Mesenchymal stem cell (in vitro differentiated cells and primary cell): ENCODE results near the gene KIAA1217.

Source experiments
- DNase-seq: peaks from one replicate; pipeline ENCODE4 v3.0.0-alpha.2; 2013
- H2AFZ ChIP-seq: one replicate; pipeline ENCODE4 v1.6.1; 2013; ENCODE audit warnings: low read depth, mild to moderate bottlenecking, control low read depth, inconsistent platforms, low read length, moderate library complexity
- H2AK5ac ChIP-seq: 2 replicates; pipeline ENCODE4 v1.6.1; 2013; ENCODE audit warnings: low read length, moderate library complexity, mild to moderate bottlenecking, inconsistent platforms; ENCODE audit not compliant: severe bottlenecking
- H2BK120ac ChIP-seq: one replicate; pipeline ENCODE4 v1.6.1; 2013; ENCODE audit warnings: low read depth, mild to moderate bottlenecking, inconsistent platforms, low read length, moderate library complexity
- H2BK12ac ChIP-seq, 2 experiments: one replicate each; pipeline ENCODE4 v1.6.1; 2013; ENCODE audit warnings: inconsistent platforms in 2 of 2, low read length in 2 of 2, mild to moderate bottlenecking in 2 of 2, moderate library complexity in 2 of 2, control low read depth in 1 of 2
- H2BK15ac ChIP-seq: one replicate; pipeline ENCODE4 v1.6.1; 2013; ENCODE audit warnings: mild to moderate bottlenecking, low read depth, inconsistent platforms; ENCODE audit not compliant: poor library complexity, severe bottlenecking
- H2BK5ac ChIP-seq: 2 replicates; pipeline ENCODE4 v1.6.1; 2013; ENCODE audit warnings: low read depth, mild to moderate bottlenecking, low read length, control low read depth, inconsistent platforms; ENCODE audit not compliant: poor library complexity, severe bottlenecking
- H3K14ac ChIP-seq, 2 experiments: one replicate each; pipeline ENCODE4 v1.6.1; 2013; ENCODE audit warnings: inconsistent platforms in 2 of 2, low read length in 2 of 2, control low read depth in 1 of 2, mild to moderate bottlenecking in 1 of 2, moderate library complexity in 1 of 2
- H3K18ac ChIP-seq, 2 experiments: one replicate each; pipeline ENCODE4 v1.6.1; 2013; ENCODE audit warnings: inconsistent platforms in 2 of 2, low read length in 2 of 2, control low read depth in 1 of 2, low read depth in 1 of 2, mild to moderate bottlenecking in 1 of 2
- H3K23ac ChIP-seq, 2 experiments: one replicate each; pipeline ENCODE4 v1.6.1; 2013; ENCODE audit warnings: inconsistent platforms in 2 of 2, low read length in 2 of 2, mild to moderate bottlenecking in 2 of 2, moderate library complexity in 2 of 2, control low read depth in 1 of 2
- H3K27ac ChIP-seq: 2 replicates; pipeline ENCODE4 v1.5.1; 2013; ENCODE audit warnings: mild to moderate bottlenecking, moderate library complexity, low read length, control low read depth, inconsistent platforms; ENCODE audit not compliant: poor library complexity, severe bottlenecking
- H3K27me3 ChIP-seq, 2 experiments: 2 replicates each; pipeline versions ENCODE4 v1.6.1 to v1.7.0; 2013; ENCODE audit warnings: low read length in 2 of 2, mild to moderate bottlenecking in 2 of 2, moderate library complexity in 2 of 2, control low read depth in 1 of 2, inconsistent platforms in 1 of 2; ENCODE audit not compliant: control insufficient read depth in 1 of 2, insufficient read depth in 1 of 2
- H3K36me3 ChIP-seq, 2 experiments: 2 replicates each; pipeline versions ENCODE4 v1.6.1 to v1.7.0; 2013; ENCODE audit warnings: low read length in 2 of 2, control low read depth in 1 of 2, inconsistent platforms in 1 of 2, low read depth in 1 of 2, mild to moderate bottlenecking in 1 of 2; ENCODE audit not compliant: insufficient read depth in 2 of 2, control insufficient read depth in 1 of 2
- H3K4ac ChIP-seq, 2 experiments: one replicate each; pipeline ENCODE4 v1.6.1; 2013; ENCODE audit warnings: inconsistent platforms in 2 of 2, low read length in 2 of 2, mild to moderate bottlenecking in 2 of 2, moderate library complexity in 2 of 2, control low read depth in 1 of 2, low read depth in 1 of 2
- H3K4me1 ChIP-seq: 2 replicates; pipeline ENCODE4 v1.6.1; 2013; ENCODE audit warnings: low read depth, low read length, control low read depth; ENCODE audit not compliant: control insufficient read depth, insufficient read depth
- H3K4me2 ChIP-seq: 2 replicates; pipeline ENCODE4 v1.6.1; 2013; ENCODE audit warnings: low read length, mild to moderate bottlenecking, inconsistent platforms; ENCODE audit not compliant: poor library complexity, severe bottlenecking
- H3K4me3 ChIP-seq, 2 experiments: 2 replicates each; pipeline versions ENCODE4 v1.5.1 to v1.7.0; 2013; ENCODE audit warnings: low read length in 2 of 2, mild to moderate bottlenecking in 2 of 2, control low read depth in 1 of 2, low read depth in 1 of 2; ENCODE audit not compliant: insufficient read depth in 1 of 2
- H3K79me1 ChIP-seq: replicated peaks from 2 replicates; pipeline ENCODE4 v1.6.1; 2013; ENCODE audit warnings: mild to moderate bottlenecking, control low read depth, low read length, inconsistent platforms; ENCODE audit not compliant: poor library complexity, severe bottlenecking
- H3K9ac ChIP-seq: 2 replicates; pipeline ENCODE4 v1.7.0; 2013; ENCODE audit warnings: mild to moderate bottlenecking, low read length, moderate library complexity
- H3K9me3 ChIP-seq: 2 replicates; pipeline ENCODE4 v1.7.0; 2013; ENCODE audit warnings: mild to moderate bottlenecking, low read length; ENCODE audit not compliant: control insufficient read depth
- H4K8ac ChIP-seq: one replicate; pipeline ENCODE4 v1.6.1; 2013; ENCODE audit warnings: inconsistent platforms, mild to moderate bottlenecking, low read length, moderate library complexity
- H4K91ac ChIP-seq: one replicate; pipeline ENCODE4 v1.6.1; 2013; ENCODE audit warnings: mild to moderate bottlenecking, low read length, inconsistent platforms
- WGBS: methylation state at CpG from one replicate; pipeline ENCODE4 v1.1.7; 2013; ENCODE audit warnings: mixed read lengths; 5-methylcytosine and 5-hydroxymethylcytosine counted together

The KIAA1217 gene

DNA sequence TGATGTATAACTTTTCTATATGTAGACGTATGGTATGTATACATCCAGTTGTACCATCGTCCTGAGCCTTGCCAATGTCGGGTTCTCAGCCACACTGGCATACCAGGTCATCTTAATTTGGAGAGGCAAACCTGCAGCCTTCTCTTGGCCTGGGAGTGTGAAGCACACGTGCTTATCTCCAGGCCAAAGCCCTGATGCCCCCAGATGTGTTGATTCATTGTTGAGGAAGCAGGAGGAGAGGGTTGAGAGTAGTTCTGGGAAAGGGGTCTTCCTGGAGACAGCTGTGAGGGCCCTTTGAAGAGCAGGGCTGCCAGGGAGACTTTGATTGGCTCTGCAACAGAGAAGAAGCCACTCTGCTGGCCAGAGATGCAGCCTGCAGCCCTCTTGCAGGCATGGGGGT lies 359.1 kb downstream of the KIAA1217 start:
- no peak overlapping the region for H3K18ac ChIP-seq
- no peak overlapping the region for H2BK5ac ChIP-seq
- H2BK12ac ChIP-seq, result no peak overlapping the region
- H2AFZ ChIP-seq, result no peak overlapping the region
- no peak overlapping the region for H3K4ac ChIP-seq
- H3K9ac ChIP-seq, result no peak overlapping the region
- 68% methylated on average over 4 of the region's 4 CpGs for WGBS
- H4K91ac ChIP-seq, result no peak overlapping the region
- H3K14ac ChIP-seq, result no peak overlapping the region
- no peaks in the 10 kb centered on the region for H3K4me1 ChIP-seq
- no peak overlapping the region for H3K4me3 ChIP-seq
- no peak overlapping the region for H2BK120ac ChIP-seq
- H4K8ac ChIP-seq, result no peak overlapping the region
- H3K79me1 ChIP-seq, result no peaks in the 10 kb centered on the region
- no peak overlapping the region for H3K23ac ChIP-seq
- H3K36me3 ChIP-seq, result no peaks in the 10 kb centered on the region
- H3K27ac ChIP-seq, result no peak overlapping the region
- no peaks in the 10 kb centered on the region for H3K9me3 ChIP-seq
- H2BK15ac ChIP-seq, result no peak overlapping the region
- DNase-seq, result no peak
- no peak overlapping the region for H2AK5ac ChIP-seq
- H3K4me2 ChIP-seq, result no peak overlapping the region
- H3K27me3 ChIP-seq, result peaks cover 0 to 5% of the 10 kb centered on the region in 2 experiments

DNA sequence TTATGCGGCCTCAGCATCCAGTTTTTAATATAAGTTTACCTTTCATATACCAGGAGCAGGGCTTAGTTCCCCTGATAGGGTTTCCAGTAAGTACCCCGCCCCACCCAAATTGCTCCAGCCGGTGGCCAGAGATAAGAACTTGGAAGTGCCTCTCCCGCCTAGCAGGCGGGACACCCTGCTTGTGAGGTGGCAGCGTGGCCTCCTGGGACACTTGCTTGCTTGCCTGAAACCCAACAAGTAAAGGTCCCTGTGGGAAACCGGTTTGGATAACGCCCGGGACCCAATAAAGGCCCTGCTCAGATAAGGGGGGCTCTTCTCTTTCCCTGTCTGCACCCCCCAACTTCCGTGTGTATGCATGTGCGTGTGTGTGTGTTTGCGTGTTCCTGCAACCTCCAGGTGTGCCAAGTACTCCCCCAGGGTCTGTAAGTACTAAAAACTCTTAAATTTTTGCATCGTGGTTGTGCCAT lies 360.4 kb downstream of the KIAA1217 start:
- H3K18ac ChIP-seq, result no peak overlapping the region
- H3K4me2 ChIP-seq, result no peak overlapping the region
- no peaks in the 10 kb centered on the region for H3K36me3 ChIP-seq
- H2AFZ ChIP-seq, result no peak overlapping the region
- no peak overlapping the region for H2BK12ac ChIP-seq
- no peak overlapping the region for H3K4me3 ChIP-seq
- no peak overlapping the region for H3K14ac ChIP-seq
- H3K23ac ChIP-seq, result no peak overlapping the region
- H3K4me1 ChIP-seq, result no peaks in the 10 kb centered on the region
- no peak overlapping the region for H3K4ac ChIP-seq
- H2BK120ac ChIP-seq, result no peak overlapping the region
- H2AK5ac ChIP-seq, result no peak overlapping the region
- H3K27me3 ChIP-seq, result peaks cover 0 to 5% of the 10 kb centered on the region in 2 experiments
- H4K8ac ChIP-seq, result no peak overlapping the region
- WGBS, result 89% methylated on average over 13 of the region's 13 CpGs
- no peak overlapping the region for H4K91ac ChIP-seq
- DNase-seq, result no peak
- H2BK5ac ChIP-seq, result no peak overlapping the region
- no peak overlapping the region for H3K9ac ChIP-seq
- no peaks in the 10 kb centered on the region for H3K79me1 ChIP-seq
- no peak overlapping the region for H2BK15ac ChIP-seq
- no peaks in the 10 kb centered on the region for H3K9me3 ChIP-seq
- no peak overlapping the region for H3K27ac ChIP-seq

DNA sequence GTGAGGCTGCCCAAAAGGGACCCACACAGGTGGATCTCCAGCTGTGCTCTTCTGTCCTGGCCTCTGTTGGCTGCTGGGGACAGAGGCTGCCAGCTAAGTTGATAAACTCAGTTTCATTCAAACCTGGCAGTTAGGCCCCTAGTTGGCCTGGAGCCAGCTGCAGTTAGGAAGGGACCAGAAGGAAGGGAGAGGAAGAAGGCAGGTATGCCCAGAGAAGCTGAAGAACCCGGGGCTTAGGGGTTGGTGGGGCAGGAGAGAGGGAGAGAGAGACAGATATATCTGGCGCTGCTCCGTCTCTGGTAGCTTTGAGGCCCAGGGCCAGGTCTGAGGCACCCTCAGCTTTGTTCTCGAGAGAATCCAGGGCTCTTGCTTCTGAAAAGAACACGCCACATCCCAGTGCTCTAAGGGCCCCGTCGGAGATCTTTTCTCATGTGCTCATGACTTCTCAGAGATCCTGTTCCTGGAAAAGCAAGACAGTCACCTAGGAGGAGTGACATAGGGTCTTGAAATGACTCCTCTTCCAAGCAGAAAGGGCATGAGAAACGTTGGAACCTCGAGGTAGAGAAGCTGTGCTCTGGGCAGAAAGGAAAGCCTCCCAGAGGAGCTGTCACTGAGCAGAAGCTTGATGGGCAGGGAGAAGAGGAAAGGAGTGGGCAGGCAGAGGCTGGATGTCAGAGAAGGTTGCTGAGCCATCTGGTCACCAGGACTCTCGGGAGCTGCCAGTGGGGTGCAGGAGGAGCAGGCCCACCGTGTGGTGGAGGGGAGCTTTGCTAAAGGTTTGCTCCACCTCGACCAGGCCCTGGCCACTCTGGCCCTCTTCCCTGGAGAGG lies 361.1 kb downstream of the KIAA1217 start:
- Histone ChIP-seq H4K91ac (no peak overlapping the region), H3K4me1 (no peaks in the 10 kb centered on the region), H3K79me1 (no peaks in the 10 kb centered on the region), H2AFZ (no peak overlapping the region), H3K14ac (no peak overlapping the region), H2BK15ac (no peak overlapping the region), H2BK120ac (no peak overlapping the region), H3K18ac (no peak overlapping the region), H3K4me3 (no peak overlapping the region), H2BK12ac (no peak overlapping the region), H2AK5ac (no peak overlapping the region), H3K27me3 (peaks cover 0 to 5% of the 10 kb centered on the region in 2 experiments), H3K4me2 (no peak overlapping the region), H3K4ac (no peak overlapping the region), H3K9me3 (no peaks in the 10 kb centered on the region), H3K36me3 (no peaks in the 10 kb centered on the region), H2BK5ac (no peak overlapping the region), H3K23ac (no peak overlapping the region), H3K27ac (no peak overlapping the region), H3K9ac (no peak overlapping the region), H4K8ac (no peak overlapping the region)
- 80% methylated on average over 12 of the region's 12 CpGs for WGBS
- no peak for DNase-seq

DNA sequence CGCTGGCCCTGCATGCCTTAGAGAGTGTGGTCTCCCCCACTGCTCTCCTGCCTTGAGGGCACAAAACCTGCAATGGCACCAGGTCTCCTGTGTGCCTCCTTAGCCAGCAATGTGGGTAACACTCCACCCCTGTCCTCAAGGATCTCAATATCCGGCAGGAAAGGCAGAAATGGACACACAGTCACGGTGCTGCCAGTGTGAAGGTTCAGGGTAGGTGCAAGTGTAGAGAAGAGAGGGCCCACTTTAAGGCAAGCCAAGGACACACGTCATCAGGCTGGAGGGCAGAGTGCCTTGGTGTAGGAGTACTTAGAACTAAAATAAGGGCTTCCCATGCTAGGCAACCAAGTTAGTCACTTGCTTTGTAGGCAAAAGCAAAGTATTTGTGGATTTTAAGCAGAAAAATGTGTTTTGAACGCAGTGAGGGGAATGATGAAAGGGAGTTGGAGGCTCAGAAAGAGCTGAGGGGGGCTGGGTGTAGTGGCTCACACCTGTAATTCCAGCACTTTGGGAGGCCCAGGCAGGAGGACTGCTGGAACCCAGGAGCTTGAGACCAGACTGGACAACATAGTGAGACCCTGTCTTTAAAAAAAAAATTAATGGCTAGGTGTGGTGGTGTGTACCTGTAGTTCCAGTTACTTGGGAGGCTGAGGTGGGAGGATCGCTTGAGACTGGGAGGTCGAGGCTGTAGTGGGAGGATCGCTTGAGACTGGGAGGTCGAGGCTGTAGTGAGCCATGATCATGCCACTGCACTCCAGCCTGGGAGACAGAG lies 361.9 kb downstream of the KIAA1217 start:
- Histone ChIP-seq H2BK15ac (no peak overlapping the region), H2AFZ (no peak overlapping the region), H3K79me1 (no peaks in the 10 kb centered on the region), H4K8ac (no peak overlapping the region), H3K23ac (no peak overlapping the region), H4K91ac (no peak overlapping the region), H2AK5ac (no peak overlapping the region), H3K14ac (no peak overlapping the region), H2BK5ac (no peak overlapping the region), H3K9ac (no peak overlapping the region), H2BK12ac (no peak overlapping the region), H3K4me1 (no peaks in the 10 kb centered on the region), H3K27ac (no peak overlapping the region), H3K4me3 (no peak overlapping the region), H2BK120ac (no peak overlapping the region), H3K4ac (no peak overlapping the region), H3K27me3 (peaks cover 0 to 5% of the 10 kb centered on the region in 2 experiments), H3K4me2 (no peak overlapping the region), H3K9me3 (no peaks in the 10 kb centered on the region), H3K36me3 (no peaks in the 10 kb centered on the region), H3K18ac (no peak overlapping the region)
- DNase-seq, result no peak
- WGBS, result 86% methylated on average over 9 of the region's 9 CpGs
